Sigmoid colon (tissue), 7 donors: ENCODE data around the gene RASA2. TPM values are rescaled to one million over a fixed set of nuclear protein-coding genes. Genes with fewer than 3 reads are reported as not detected.
A peak's percentile ranks its signal among the peaks of the same experiment; 100 is the strongest.

Experiments
- DNase-seq: peaks from one replicate; pipeline ENCODE4 v3.0.0-alpha.2; 2019
- H3K27ac ChIP-seq, 4 donors: fragments of 200-600 bp; sonication (generic); one replicate each; pipeline ENCODE4 v1.5.1; 2016 to 2019; ENCODE audit warnings: mild to moderate bottlenecking in 1 of 4
- H3K27me3 ChIP-seq, 3 donors: fragments of 200-600 bp; sonication (generic); one replicate each; pipeline ENCODE4 v1.5.1; 2019; ENCODE audit warnings: mild to moderate bottlenecking in 1 of 3
- H3K36me3 ChIP-seq, 4 donors: fragments of 200-600 bp; sonication (generic); one replicate each; pipeline ENCODE4 v1.5.1; 2016 to 2019
- H3K4me1 ChIP-seq, 4 donors: fragments of 200-600 bp; sonication (generic); one replicate each; pipeline ENCODE4 v1.5.1; 2017 to 2019
- H3K4me3 ChIP-seq, 4 donors: fragments of 200-600 bp; sonication (generic); one replicate each; pipeline ENCODE4 v1.5.1; 2017 to 2019; ENCODE audit warnings: mild to moderate bottlenecking in 2 of 4, moderate library complexity in 1 of 4
- H3K9me3 ChIP-seq, 4 donors: fragments of 200-600 bp in 3 of 4; sonication (generic) in 3 of 4; one replicate each; pipeline versions ENCODE4 v1.5.1 to v1.6.1; 2013 to 2019
- CTCF ChIP-seq, 4 experiments: fragments of 450-650 bp in 3 of 4; fragments of 200-600 bp in 1 of 4; IDR thresholded peaks; one replicate each; pipeline ENCODE4 v1.5.1; 2016 to 2019; ENCODE audit warnings: antibody characterized with exemption in 4 of 4, mild to moderate bottlenecking in 3 of 4, moderate library complexity in 2 of 4
- EP300 ChIP-seq, 4 donors: sonication (generic); formaldehyde crosslinking; IDR thresholded peaks; one replicate each; pipeline ENCODE4 v1.6.1; 2017; ENCODE audit warnings: antibody characterized with exemption in 4 of 4
- POLR2A ChIP-seq, 2 donors: fragments of 450-650 bp; IDR thresholded peaks; one replicate each; pipeline ENCODE4 v1.6.1; 2016; ENCODE audit warnings: antibody characterized with exemption in 2 of 2, mild to moderate bottlenecking in 2 of 2, moderate library complexity in 2 of 2
- POLR2AphosphoS5 ChIP-seq, 4 donors: sonication (generic); formaldehyde crosslinking; IDR thresholded peaks; one replicate each; pipeline ENCODE4 v1.6.1; 2017; ENCODE audit warnings: antibody characterized with exemption in 4 of 4
- WGBS, 2 donors: extraction: QIAGEN DNeasy Blood & Tissue Kit; methylation state at CpG; one replicate each; pipeline ENCODE4 v1.1.7; 2013; 5-methylcytosine and 5-hydroxymethylcytosine counted together
- intact Hi-C: fragments of 100-400 bp; cut with DNase I; formaldehyde crosslinking; loops from one replicate; pipeline ENCODE4 v1.15.1; 2023
- polyA plus RNA-seq, 3 donors: library from polyadenylated mRNA; stranded (reverse); fragments of 200-250 nt; gene quantifications; one replicate each; pipeline ENCODE4 v1.2.3, GENCODE V29; 2013
- total RNA-seq, 4 donors: library from RNA; depleted of rRNA; stranded (reverse); fragments of >200 nt; gene quantifications; one replicate each; pipeline ENCODE4 v1.1.0, GENCODE V29; 2016
- donor health status: healthy with polysubstance abuse.
- donor health status: Bipolar disorder and iron deficiency.
- donor health status: healthy.

RASA2 gene
- total and polyA plus RNA-seq, 7 donors = 3.2 to 20.5 (median 13.0) TPM

- Histone ChIP-seq H3K27me3 (no peaks in the 10 kb centered on the region), H3K4me1 (peaks cover 0 to 87% (median 75%) of the 10 kb centered on the region in 4 donors), H3K9me3 (no peaks in the 10 kb centered on the region), H3K4me3 (peak overlapping the region in 2 of 4 donors; percentile 5 to 18), H3K27ac (peak overlapping the region; percentile 74 to 96 (median 89)), H3K36me3 (peaks cover 0 to 52% (median 28%) of the 10 kb centered on the region in 4 donors)
- intact Hi-C loops = loop anchor here (2.0 to 5.0 kb wide), 2 partner anchors 39 to 73 kb away; partner anchors contain the start of gene ZBTB38
- WGBS, 2 donors = 71 to 81% methylated on average over 10 of the region's 10 CpGs
- no peak for DNase-seq
- TF ChIP-seq CTCF (IDR thresholded peaks at IDR 0.05) = peak; percentile 29 to 93 (median 86)
- no peak for TF ChIP-seq EP300 (IDR thresholded peaks at IDR 0.05)
- TF ChIP-seq POLR2AphosphoS5 (IDR thresholded peaks at IDR 0.05) = peak in 1 of 4 donors; percentile 11
These were observed 45.2 kb upstream of the RASA2 start for GRCh38 chr3:141441381-141442364.

GRCh38 chr3:141442446-141442845 is 44.4 kb upstream of the RASA2 start:
- Histone ChIP-seq H3K36me3 (peaks cover 0 to 59% (median 29%) of the 10 kb centered on the region in 4 donors), H3K27ac (peak overlapping the region; percentile 74 to 96 (median 89)), H3K27me3 (no peaks in the 10 kb centered on the region), H3K4me3 (peak overlapping the region in 2 of 4 donors; percentile 5 to 18), H3K9me3 (no peaks in the 10 kb centered on the region), H3K4me1 (peaks cover 0 to 83% (median 68%) of the 10 kb centered on the region in 4 donors)
- TF ChIP-seq EP300 (IDR thresholded peaks at IDR 0.05) (peak; percentile 13 to 82 (median 62)), POLR2AphosphoS5 (IDR thresholded peaks at IDR 0.05) (peak; percentile 77 to 90 (median 84)), CTCF (IDR thresholded peaks at IDR 0.05) (no peak)
- intact Hi-C loops = loop anchor here (5.0 kb wide), 1 partner anchor 40 kb away; no protein-coding TSS in a partner anchor
- 79 to 80% methylated on average over 10 of the region's 10 CpGs for WGBS, 2 donors
- DNase-seq = no peak

- H3K9me3 ChIP-seq = no peaks in the 10 kb centered on the region
- H3K27me3 ChIP-seq = no peaks in the 10 kb centered on the region
- intact Hi-C loops = loop anchor here (5.0 kb wide), 1 partner anchor 41 kb away; no protein-coding TSS in a partner anchor
- peaks cover 0 to 78% (median 68%) of the 10 kb centered on the region in 4 donors for H3K4me1 ChIP-seq
- TF ChIP-seq POLR2A (IDR thresholded peaks at IDR 0.05) (no peak), CTCF (IDR thresholded peaks at IDR 0.05) (no peak), POLR2AphosphoS5 (IDR thresholded peaks at IDR 0.05) (no peak), EP300 (IDR thresholded peaks at IDR 0.05) (no peak)
- DNase-seq = no peak
- WGBS, 2 donors = 87 to 96% methylated on average over 15 of the region's 15 CpGs
- peak overlapping the region in 1 of 4 donors; percentile 18 for H3K4me3 ChIP-seq
- H3K27ac ChIP-seq = peak overlapping the region; percentile 74 to 96 (median 89)
- peaks cover 0 to 63% (median 29%) of the 10 kb centered on the region in 4 donors for H3K36me3 ChIP-seq
These were observed 43.9 kb upstream of the RASA2 start for GRCh38 chr3:141442914-141443313.

GRCh38 chr3:141444586-141445285 is 42.1 kb upstream of the RASA2 start:
- H3K4me1 ChIP-seq = peaks cover 0 to 87% (median 67%) of the 10 kb centered on the region in 4 donors
- H3K27ac ChIP-seq = peak overlapping the region in 2 of 4 donors; percentile 94 to 96
- H3K27me3 ChIP-seq = no peaks in the 10 kb centered on the region
- no peak overlapping the region for H3K4me3 ChIP-seq
- intact Hi-C loops = loop anchor here (5.0 kb wide), 1 partner anchor 42 kb away; no protein-coding TSS in a partner anchor
- H3K9me3 ChIP-seq = no peaks in the 10 kb centered on the region
- peaks cover 0 to 50% (median 25%) of the 10 kb centered on the region in 4 donors for H3K36me3 ChIP-seq
- WGBS, 2 donors = 96 to 97% methylated on average over 14 of the region's 14 CpGs
- DNase-seq = no peak
- TF ChIP-seq CTCF (IDR thresholded peaks at IDR 0.05) (no peak), POLR2AphosphoS5 (IDR thresholded peaks at IDR 0.05) (no peak), EP300 (IDR thresholded peaks at IDR 0.05) (no peak), POLR2A (IDR thresholded peaks at IDR 0.05) (no peak)
